SKM-1 (cell line): ENCODE measurements around the gene RASA4B.
"Not testable (repeated sequence)": the region's sequence is repeated elsewhere in the genome, so short reads cannot be mapped to it uniquely, and the experiment has no call there.

Source experiments
- DNase-seq: peaks from one replicate; lab custom pipeline; 2025; ENCODE audit not compliant: unreplicated experiment; lab: John Stamatoyannopoulos, UW

RASA4B gene

DNA sequence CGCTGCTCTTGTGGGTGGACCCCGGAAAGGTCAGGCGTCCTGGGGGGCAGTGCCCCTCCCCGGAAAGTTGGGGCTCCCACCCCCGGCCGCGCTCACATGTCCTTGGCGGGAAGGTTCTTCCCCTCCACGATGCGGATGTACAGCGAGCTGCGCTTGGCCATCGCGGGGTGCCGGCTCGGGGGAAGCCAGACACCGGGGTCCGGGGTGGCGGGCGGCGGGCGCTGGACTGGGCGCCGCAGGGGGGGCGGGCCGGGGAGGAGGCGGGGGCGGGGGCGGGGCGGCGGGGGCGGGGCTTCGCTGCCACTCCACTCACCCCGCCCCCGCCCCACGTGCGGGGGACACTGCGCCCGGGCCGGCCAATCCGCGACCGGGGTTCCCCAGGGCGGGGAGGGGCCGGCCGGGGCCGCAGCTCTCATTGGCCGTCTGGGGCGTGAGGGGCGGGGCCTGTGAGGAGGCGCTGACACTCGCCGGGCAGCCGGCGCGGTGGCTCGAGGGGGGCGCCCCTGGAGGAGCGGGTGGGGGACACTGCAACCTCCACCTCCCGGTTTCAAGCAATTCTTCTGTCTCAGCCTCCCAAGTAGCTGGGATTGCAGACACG, at the start of gene RASA4B:
RASA4B (minus strand) TSS at position 228 of the 598 bp plus-strand sequence; CDS start at position 161, 67 bp downstream.
- DNase-seq, result not testable (repeated sequence)

DNA sequence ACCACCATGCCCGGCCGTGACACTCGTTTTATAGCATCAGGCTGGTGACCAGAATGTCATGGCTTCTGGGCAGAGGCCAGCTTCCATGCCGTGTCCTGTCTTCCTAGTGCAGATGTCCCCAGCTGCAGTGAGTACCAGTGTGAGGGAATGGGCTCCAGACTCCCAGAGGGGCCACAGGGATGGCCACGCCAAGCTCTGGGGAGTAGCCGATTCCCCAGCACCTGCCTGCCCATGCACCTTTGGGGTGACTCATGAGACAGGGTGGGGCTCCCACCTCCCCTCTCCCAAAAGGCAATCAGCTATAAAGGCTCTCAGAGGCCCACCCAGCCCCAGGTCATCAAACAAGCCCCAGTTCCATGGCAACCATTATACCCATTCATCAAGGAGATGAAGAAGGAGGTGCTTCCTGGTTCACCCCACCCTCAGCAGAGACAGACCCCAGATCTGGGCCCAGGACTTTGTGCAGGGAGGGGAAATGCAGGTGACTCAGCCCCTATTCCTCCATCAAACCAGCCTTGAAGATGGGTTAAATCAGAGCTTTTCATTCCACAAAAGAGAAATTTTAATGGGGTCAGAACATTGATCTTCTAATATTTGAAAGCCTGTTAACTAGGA, 33.3 kb upstream of the RASA4B start, which contains the start of gene SPDYE2:
SPDYE2 (plus strand) TSS at position 419 of the 615 bp plus-strand sequence. CDS start 2,030 bp downstream, outside the sequence.
- DNase-seq, result not testable (repeated sequence)

GRCh38 chr7:102546353-102546752, 28.8 kb upstream of the RASA4B start:
- DNase-seq, result not testable (repeated sequence)

GRCh38 chr7:102545288-102545687, 27.7 kb upstream of the RASA4B start:
- DNase-seq, result not testable (repeated sequence)

DNA sequence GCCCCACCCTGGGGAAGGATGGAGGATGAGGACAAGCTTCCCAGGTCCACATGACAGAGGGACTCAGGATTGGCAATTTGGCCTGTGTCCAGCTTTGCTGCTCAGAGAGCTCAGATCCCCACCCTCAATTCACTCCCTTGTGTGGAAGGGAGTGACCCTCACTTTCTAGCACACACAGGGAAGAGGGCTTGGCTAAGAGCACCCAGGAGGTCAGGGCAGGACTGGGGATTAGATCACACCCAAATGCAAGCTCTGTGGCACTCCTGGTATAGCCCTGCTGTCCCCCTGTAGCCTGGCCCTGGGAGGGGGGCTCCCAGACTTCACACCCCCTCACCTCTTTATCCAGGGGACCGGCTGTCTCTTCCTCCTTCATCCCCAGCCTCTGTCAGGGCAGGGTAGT, 26.8 kb upstream of the RASA4B start:
- DNase-seq, result not testable (repeated sequence)

GRCh38 chr7:102543596-102543995, 26.0 kb upstream of the RASA4B start, which contains the start of gene UPK3BL2:
TSS of gene UPK3BL2 (minus strand) at chr7:102543696. CDS start at chr7:102543636, 60 bp downstream.
- not testable (repeated sequence) for DNase-seq

- not testable (repeated sequence) for DNase-seq
These were observed 25.2 kb upstream of the RASA4B start for GRCh38 chr7:102542771-102543170.

DNA sequence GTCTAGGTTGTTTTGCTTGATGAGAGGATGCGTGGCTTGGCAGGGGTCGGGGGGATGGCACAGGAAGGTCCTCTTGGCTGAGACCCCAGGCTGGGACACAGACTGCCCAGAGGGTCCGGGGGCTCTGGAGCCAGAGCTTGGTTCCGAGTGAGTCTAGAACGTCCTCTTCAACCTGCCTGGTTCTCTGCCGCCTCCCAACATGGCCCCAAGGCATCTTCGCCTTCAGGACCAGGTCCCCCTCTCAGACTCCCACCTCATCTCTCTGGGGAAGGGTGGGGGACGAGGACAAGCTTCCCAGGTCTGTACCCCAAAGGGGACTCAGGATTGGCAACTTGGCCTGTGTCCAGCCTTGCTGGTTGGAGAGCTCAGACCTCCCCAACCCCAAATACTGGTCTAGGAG, 24.5 kb upstream of the RASA4B start:
- not testable (repeated sequence) for DNase-seq

DNA sequence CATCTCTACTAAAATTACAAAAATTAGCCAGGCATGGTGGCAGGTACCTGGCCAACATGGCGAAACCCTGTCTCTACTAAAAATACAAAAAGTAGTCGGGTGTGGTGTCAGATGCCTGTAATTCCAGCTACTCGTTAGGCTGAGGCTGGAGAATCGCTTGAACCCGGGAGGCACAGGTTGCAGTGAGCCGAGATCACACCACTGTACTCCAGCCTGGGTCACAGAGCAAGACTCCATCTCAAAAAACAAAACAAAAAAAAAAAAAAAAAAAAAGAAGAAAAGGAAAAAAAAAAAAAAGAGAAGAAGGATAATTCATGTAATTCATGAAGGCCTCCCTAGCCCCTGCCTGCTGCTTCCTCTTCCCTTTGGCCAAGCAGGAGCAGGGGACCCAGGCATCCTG, 23.0 kb upstream of the RASA4B start:
- not testable (repeated sequence) for DNase-seq

DNA sequence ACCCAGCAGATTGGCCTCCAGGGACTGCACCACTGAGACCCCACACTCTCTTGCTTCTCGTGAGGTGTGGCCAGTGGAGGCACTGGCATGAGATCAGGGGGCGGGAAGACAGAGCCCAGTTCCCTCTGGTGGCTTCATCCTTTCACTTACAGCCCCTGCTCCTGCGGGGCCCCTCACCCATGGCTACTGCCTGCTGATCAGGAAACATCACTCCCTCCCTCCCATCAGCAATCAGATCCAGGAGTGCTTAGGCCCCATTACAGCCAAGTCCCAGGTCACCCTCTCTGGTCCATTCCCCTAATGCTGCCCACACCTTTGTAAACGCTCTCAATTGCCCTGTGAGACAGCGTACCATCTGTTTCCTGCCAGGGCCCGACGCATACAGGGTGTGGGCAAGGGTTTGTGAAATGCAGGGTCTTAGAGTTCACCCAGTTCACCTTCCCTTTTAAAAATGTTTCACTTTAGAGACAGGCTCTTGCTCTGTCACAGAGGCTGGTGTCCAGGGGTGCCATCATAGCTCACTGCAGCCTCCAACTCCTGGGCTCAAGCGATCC, 17.6 kb upstream of the RASA4B start:
- DNase-seq, result not testable (repeated sequence)

DNA sequence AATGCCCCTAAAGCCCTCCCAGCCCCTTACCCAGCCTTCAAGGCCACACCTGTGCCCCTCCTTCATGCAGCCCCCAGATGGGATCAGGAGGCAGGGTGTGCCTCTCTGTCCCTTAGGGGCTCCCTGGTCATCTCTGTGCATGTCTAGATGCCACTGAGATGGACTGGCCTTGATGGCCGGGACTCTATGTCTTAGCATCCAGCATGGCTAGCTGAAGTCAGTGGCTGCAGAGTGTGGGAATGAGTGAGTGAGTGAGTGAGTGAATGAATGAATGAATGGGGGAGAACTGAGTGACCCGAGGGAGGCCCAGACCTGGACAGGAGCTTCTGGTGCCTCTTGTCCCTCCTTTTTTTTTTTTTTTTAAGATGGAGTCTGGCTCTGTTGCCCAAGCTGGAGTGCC, 14.6 kb upstream of the RASA4B start:
- not testable (repeated sequence) for DNase-seq

DNA sequence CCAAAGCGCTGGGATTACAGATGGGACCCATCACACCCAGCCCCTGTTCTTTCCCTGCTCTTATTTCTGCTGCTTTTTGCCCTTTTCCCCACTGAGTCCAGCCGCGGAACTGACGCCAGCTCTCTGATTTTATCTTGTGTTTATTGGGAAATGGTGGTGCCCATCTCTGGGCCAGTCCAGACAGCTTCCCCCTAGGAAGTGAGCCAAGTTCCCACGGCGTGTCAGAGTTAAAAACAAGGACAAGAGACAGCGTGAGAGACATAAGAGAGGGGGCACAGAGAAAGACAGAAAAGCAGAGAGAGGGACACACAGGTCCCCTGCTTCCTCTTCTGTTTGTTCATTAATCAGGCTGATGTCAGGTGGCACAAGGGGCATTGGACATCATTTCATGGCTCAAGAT, 14.0 kb upstream of the RASA4B start:
- not testable (repeated sequence) for DNase-seq

DNA sequence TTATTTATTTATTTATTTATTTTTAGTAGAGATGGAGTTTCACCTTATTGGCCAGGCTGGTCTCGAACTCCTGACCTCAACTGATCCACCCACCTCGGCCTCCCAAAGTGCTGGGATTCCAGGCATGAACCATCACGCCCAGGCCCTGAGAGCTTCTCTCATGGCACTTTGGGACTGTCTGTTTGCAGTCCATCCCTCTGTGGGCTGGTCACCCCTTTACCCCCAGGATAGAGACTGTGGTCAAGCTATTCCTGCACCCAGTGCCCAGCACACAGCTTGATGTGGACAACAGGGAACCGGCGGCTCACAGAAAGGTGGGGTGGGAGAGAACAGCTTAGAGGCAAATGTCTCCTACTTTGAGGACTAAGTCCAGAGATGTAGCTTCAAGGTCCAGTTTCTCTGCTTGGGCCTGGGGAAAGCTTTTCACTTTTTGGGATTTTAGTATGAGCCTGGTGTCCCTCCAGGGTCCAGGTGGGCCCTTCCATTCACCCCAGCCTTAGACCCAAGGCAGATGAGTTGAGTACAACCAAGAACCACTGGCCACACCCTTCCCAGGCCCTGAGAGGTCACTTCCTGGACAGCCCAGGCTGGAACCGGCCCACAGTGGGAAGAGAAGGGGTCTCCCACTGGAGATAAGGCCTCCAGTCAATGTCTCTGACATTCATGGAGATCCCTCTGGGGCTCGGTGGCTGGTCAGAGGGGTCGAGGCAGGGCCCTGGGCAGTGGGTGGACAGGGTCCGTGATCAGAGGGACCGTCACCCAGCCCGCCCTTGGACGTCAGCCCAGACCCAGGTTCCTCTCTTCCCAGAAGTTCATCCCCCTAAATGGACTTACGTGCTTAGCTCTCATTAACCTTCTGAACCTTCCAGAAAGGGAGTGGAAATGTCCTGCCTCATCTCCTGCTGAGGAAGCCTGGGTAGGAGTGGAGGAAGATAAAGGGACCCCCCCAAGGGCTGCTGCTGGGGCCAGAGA, 10.5 kb upstream of the RASA4B start:
- not testable (repeated sequence) for DNase-seq

DNA sequence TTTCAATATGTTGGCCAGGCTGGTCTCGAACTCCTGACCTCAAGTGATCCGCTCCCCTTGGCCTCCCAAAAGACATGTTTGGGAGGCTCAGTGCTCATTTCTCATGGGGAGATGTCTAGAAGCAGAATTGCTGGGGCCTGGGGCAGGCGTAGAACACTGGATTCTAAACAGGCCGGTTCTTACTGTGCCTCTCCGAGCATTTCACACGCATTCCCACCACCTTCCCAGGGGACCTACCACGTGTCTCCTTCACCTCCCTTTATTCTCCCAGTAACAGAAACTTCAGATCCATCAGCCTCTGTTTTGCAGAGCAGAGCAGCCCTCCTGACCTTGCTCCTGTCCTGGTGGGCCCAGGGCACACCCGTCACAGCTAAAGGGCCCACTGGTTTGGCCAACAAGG, 9.6 kb upstream of the RASA4B start:
- DNase-seq, result not testable (repeated sequence)

GRCh38 chr7:102524803-102525202, 7.2 kb upstream of the RASA4B start:
- not testable (repeated sequence) for DNase-seq

DNA sequence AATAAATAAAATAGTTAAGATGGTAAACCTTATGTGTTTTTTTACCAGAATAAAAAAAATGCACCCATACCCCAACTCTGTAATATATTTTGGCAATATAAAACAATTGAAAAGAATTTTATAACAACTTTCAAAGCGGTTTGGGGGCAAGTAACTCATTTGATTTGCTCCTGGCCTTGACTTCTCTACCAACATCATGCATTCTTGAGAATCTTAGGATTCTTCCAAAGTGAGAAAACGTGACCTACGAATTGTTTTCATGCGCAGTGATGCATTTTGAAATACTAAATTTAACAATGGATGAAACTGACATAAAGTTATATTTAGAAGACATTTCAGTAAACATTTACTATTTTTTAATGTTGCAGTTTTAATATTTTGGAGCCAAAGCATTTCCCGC, 3.2 kb upstream of the RASA4B start:
- not testable (repeated sequence) for DNase-seq

DNA sequence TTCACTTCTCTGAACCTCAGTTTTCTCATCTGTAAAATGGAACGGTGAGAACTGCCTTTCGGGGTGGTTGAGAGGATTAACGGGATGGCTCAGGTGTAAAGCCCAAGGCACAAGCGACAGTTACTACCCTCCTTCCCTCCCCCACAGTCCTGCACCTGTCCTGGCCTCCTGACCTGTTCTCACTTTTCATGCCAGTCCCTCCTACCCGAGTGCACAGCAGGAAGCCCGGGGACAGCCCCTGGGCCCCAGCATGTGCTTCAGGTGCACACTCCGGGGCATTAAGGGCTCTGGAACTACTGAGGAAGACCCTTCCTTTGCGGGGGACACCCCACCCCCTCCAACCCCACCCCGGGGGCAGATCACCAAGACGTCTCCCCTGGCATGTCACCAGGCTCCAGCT, 626 bp downstream of the RASA4B start:
- DNase-seq, result not testable (repeated sequence)

GRCh38 chr7:102515889-102516288, 1.7 kb downstream of the RASA4B start:
- DNase-seq, result not testable (repeated sequence)

DNA sequence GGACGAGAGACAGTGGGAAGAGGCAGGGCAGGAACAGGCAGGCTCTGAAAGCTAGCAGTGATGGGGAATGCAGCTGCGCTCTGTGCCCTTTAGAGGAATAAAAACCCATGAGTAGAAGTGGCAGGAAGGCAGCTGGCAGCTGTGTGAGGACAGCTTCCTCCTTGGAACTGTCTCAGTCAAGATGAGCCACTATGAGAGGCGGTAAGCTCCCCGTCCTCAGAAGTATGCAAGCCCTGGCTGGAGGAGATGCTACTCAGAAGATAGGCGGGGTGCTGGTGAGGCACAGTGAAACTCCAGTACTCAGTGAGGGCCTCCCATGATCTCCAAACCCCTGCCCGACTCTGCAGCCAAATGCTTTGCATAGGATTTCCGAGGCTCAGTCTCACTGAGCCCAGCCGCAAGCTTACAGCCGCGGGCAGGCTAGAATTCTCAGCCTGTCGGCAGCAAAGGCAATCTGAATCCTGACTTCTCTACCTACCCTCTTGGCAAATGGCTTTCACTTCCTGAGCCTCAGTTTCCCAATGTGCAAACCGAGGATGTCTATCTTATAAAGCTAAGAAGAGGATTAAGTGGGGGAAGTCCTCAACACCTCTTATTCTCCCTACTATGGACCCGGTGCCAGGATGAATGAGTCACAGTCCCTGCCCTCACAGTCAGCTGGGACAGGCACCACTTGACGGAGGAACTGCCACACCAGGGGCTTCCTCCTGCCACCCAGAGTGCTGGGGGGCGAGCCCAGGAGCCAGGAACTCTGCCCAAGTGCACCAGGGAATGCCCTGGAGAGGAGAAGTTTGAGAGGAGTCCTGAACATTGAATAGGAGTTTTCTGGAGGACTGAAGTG, 2.5 kb downstream of the RASA4B start:
- not testable (repeated sequence) for DNase-seq

DNA sequence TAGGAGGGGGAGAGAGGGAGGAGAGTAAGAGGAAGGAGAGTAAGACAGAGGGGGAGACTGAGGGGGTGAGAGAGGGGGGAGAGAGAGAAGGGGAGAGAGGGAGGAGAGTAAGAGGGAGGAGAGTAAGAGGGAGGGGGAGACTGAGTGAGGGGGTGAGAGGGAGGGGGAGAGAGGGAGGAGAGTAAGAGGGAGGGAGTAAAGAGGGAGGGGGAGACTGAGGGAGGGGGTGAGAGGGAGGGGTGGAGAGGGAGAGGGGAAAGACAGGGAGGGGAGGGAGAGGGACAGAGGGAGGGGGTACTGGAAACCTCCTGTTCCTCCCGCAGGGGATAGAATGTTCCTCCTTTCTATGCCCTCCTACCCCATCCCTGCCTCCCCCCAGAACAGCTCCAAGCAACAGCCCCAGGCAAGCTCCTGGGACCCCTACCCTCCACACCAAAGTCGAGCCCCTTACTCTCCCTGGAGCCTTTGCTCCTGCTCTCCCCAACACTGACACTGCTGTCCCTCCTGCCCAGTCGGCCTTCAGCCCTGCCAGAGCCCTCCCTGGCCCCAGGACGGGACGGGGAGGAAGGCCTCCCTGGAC, 4.8 kb downstream of the RASA4B start:
- DNase-seq, result not testable (repeated sequence)
